ENCODE results near the gene SMNDC1.

- TF ChIP-seq POLR2A (IDR thresholded peaks at IDR 0.05) (no peak), CTCF (IDR thresholded peaks at IDR 0.05) (no peak), EP300 (IDR thresholded peaks at IDR 0.05) (no peak)
These were observed 32.7 kb upstream of the SMNDC1 start for GRCh38 chr10:110337401-110337800.
